Suprapubic skin (tissue), 4 donors: ENCODE results near the gene CENPX. TPM values are rescaled to one million over a fixed set of nuclear protein-coding genes. Genes with fewer than 3 reads are reported as not detected.
A peak's percentile ranks its signal among the peaks of the same experiment; 100 is the strongest.

Experiments used
- DNase-seq, 2 donors: peaks; one replicate each; pipeline ENCODE4 v3.0.0-alpha.2; 2019; ENCODE audit warnings: low spot score in 2 of 2
- H3K27ac ChIP-seq: fragments of 200-600 bp; sonication (generic); one replicate; pipeline ENCODE4 v1.5.1; 2019
- H3K27me3 ChIP-seq: fragments of 200-600 bp; sonication (generic); one replicate; pipeline ENCODE4 v1.5.1; 2019
- H3K36me3 ChIP-seq: fragments of 200-600 bp; sonication (generic); one replicate; pipeline ENCODE4 v1.5.1; 2019
- H3K4me1 ChIP-seq: fragments of 200-600 bp; sonication (generic); one replicate; pipeline ENCODE4 v1.5.1; 2019
- H3K4me3 ChIP-seq: fragments of 200-600 bp; sonication (generic); one replicate; pipeline ENCODE4 v1.5.1; 2019; ENCODE audit warnings: mild to moderate bottlenecking
- H3K9me3 ChIP-seq: fragments of 200-600 bp; sonication (generic); one replicate; pipeline ENCODE4 v1.5.1; 2019
- CTCF ChIP-seq, 2 donors: fragments of 200-600 bp in 1 of 2; fragments of 450-650 bp in 1 of 2; sonication (generic) in 1 of 2; IDR thresholded peaks; one replicate each; pipeline ENCODE4 v1.5.1; 2016 to 2019; ENCODE audit warnings: antibody characterized with exemption in 2 of 2, mild to moderate bottlenecking in 1 of 2, moderate library complexity in 1 of 2
- EP300 ChIP-seq: sonication (generic); formaldehyde crosslinking; IDR thresholded peaks from one replicate; pipeline ENCODE4 v1.6.1; 2017; ENCODE audit warnings: antibody characterized with exemption
- POLR2A ChIP-seq, 2 donors: fragments of 450-650 bp; IDR thresholded peaks; one replicate each; pipeline ENCODE4 v1.6.1; 2017; ENCODE audit warnings: antibody characterized with exemption in 2 of 2, mild to moderate bottlenecking in 2 of 2, moderate library complexity in 2 of 2
- POLR2AphosphoS5 ChIP-seq, 3 donors: sonication (generic); formaldehyde crosslinking; IDR thresholded peaks; one replicate each; pipeline ENCODE4 v1.6.1; 2017; ENCODE audit warnings: antibody characterized with exemption in 3 of 3
- WGBS: methylation state at CpG from one replicate; pipeline ENCODE4 v1.1.5; 2018; 5-methylcytosine and 5-hydroxymethylcytosine counted together
- total RNA-seq, 4 donors: library from RNA; depleted of rRNA; stranded (reverse); fragments of >200 nt; gene quantifications; one replicate each; pipeline ENCODE4 v1.1.0, GENCODE V29; 2016

The CENPX gene
- total RNA-seq, 4 donors from 2014 or later, result 75.8 to 81.6 (median 76.8) TPM

DNA sequence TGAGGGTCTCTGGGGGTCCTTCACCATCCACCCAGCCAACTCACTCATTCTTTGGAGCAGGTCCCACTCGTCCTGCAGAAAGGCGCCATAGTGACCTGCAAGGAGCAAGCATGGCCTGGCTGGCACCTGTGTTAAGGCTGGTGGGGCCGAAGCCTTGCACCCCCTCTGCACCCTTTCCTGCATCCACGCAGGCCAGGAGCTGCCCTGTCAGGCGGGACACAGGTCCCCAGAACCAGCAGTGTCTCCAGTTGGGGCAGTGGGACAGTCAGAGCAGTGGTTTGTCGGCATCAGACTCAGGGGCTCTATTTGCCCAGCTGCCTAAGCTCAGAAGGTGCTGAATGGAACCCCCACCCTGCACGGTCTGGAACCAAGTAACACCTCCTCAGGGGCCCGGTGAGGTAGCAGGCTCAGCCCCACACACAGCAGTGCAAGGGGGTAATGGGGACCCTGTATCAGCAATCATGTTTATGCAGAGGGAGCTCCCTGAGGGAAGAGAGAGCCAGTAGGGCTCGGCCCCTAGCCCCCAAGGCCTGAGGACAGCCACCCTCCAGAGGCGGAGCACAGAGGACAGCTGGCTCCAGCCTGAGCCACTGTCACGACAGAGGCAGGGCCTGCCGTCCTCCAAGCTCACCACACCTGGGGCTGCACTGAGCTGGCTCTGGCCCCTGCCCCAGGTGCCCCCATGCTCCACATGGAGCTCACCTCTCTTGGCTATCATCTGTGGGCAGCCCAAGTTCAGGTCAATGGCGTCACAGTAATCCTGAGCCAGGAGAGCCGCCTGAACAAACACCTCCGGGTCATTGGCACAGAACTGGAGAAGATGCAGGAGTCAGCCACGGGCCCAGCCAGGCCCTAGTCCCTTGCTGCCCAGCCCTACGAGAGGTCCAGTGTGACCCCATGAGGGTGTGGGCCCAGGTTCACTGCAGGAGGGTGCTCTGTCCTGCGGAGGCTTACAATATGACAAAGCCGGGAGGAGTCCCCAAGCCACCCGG lies 41.0 kb upstream of the CENPX start:
- peak overlapping the region; percentile 96 for H3K4me3 ChIP-seq
- no peaks in the 10 kb centered on the region for H3K27me3 ChIP-seq
- H3K9me3 ChIP-seq, result no peaks in the 10 kb centered on the region
- peak overlapping the region; percentile 11 for H3K27ac ChIP-seq
- H3K4me1 ChIP-seq, result peaks cover 38% of the 10 kb centered on the region
- peaks cover 52% of the 10 kb centered on the region for H3K36me3 ChIP-seq
- no peak for TF ChIP-seq POLR2AphosphoS5 (IDR thresholded peaks at IDR 0.05)
- no peak for TF ChIP-seq EP300
- DNase-seq, result no peak
- 75% methylated on average over 11 of the region's 20 CpGs for WGBS

DNA sequence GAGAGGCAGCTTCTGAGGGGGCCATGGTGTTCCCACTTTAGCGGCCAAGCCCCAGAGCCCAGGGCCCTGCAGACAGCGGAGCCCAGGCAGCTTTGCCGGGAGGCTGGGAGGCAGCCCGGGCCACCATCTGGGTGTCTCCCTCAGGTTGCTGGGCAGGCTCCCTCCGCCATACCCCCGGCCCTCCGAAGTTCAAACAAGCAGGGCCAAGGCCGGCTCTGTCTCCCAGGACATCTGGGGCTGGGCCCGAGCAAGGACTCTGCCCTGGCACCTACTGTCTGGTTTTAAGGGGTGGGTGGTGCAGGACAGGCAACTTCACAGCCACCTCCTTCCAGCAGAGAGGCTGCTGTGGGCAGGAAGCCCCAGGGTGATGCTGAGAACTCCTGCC lies 40.3 kb upstream of the CENPX start:
- Histone ChIP-seq H3K4me3 (no peak overlapping the region), H3K4me1 (peaks cover 38% of the 10 kb centered on the region), H3K9me3 (no peaks in the 10 kb centered on the region), H3K27ac (no peak overlapping the region), H3K27me3 (no peaks in the 10 kb centered on the region), H3K36me3 (peaks cover 60% of the 10 kb centered on the region)
- WGBS, result 86% methylated on average over 5 of the region's 9 CpGs
- DNase-seq, result no peak
- TF ChIP-seq EP300 (no peak), POLR2AphosphoS5 (IDR thresholded peaks at IDR 0.05) (no peak), CTCF (IDR thresholded peaks at IDR 0.05) (no peak), POLR2A (IDR thresholded peaks at IDR 0.05) (no peak)

DNA sequence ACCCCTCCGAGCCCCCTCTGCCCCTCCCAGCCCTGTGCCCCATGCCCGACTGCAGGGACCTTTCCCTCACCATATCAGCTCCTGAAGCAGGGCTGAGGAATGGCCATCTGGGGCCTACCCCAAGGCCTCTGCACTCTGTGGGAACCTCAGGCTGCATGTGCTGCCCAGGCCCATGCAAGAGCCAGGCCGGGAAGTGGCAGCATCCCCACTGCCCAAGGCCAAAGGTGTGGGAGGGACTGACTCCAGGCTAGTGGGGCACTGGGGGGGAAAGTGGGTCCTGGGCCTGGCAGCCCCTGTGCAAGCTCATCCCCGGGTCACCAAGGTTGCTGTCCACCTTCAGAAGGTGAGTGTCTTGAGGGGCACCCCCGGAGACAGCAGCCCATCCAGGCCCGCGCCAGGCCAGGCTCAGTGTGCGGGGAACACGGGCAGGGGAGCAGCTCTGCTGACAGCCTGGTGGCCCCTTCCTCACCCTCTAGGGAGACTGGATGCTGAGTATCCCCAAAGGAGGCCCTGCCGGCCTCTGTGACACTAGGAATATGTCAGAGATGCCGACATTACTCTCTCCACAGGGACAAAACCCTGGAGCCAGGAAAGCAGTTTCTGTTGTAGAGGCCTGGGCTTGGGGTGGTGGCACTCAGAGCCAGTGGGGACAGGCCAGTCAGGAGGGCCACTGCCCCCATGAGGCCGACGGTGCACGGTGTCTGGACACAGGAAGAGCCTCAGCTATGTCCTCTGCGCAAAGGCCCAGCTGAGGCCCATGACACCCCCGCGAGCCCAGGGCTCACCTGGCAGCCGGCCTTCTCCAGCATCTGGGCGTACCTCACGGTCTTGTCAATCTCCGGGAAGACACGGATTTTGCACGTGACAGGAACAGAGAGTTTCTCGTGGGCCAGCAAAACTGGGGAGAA lies 39.7 kb upstream of the CENPX start:
- H3K9me3 ChIP-seq, result no peaks in the 10 kb centered on the region
- H3K4me3 ChIP-seq, result no peak overlapping the region
- peaks cover 38% of the 10 kb centered on the region for H3K4me1 ChIP-seq
- H3K27ac ChIP-seq, result no peak overlapping the region
- H3K36me3 ChIP-seq, result peaks cover 66% of the 10 kb centered on the region
- TF ChIP-seq POLR2A (IDR thresholded peaks at IDR 0.05) (no peak), EP300 (no peak), CTCF (IDR thresholded peaks at IDR 0.05) (no peak), POLR2AphosphoS5 (IDR thresholded peaks at IDR 0.05) (no peak)
- no peak for DNase-seq
- H3K27me3 ChIP-seq, result no peaks in the 10 kb centered on the region
- WGBS, result 88% methylated on average over 12 of the region's 24 CpGs

DNA sequence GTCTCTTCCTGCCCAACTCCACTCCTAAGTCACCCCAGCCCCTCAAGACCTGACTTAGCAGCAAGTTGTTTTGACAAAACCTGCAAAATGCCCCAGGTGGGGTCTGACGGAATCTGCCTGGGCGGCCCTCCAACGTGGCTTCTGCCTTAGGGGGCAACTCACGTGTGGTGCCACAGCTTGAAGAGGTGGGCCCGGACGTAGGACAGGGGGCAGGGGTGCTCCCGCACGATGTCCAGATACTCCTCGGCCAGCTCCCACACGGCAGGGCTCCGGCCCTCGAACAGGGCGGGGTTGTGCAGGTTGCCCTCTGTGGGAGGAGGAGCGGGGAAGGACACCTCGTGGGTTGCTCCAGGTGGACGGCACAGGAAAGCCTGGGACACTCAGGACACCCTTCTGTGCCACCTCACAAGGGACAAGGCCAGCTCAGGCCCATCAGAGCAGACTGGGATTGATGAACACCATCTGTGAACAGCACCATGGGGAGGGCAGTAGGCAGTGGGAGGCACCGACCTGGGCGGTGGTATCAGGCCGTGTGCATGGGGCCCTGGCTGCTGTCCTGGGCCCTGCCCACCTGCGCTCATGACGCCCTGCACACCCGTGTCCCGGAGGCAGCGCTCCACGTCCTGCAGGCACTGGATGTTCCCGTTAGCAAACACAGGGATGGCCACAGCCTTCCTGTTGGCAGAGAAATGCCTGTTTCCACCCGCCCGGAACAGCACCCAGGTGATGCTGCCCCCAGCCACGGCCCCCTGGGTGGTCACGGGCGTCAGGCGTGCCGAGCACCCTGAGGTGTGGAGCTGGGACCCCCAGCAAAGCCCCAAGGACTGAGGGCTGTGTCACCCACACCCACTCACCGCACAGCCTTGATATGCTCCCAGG lies 38.6 kb upstream of the CENPX start:
- Histone ChIP-seq H3K27ac (no peak overlapping the region), H3K4me1 (peaks cover 34% of the 10 kb centered on the region), H3K27me3 (no peaks in the 10 kb centered on the region), H3K9me3 (no peaks in the 10 kb centered on the region), H3K4me3 (no peak overlapping the region), H3K36me3 (peaks cover 76% of the 10 kb centered on the region)
- 91% methylated on average over 13 of the region's 34 CpGs for WGBS
- TF ChIP-seq POLR2A (IDR thresholded peaks at IDR 0.05) (no peak), POLR2AphosphoS5 (IDR thresholded peaks at IDR 0.05) (no peak), CTCF (IDR thresholded peaks at IDR 0.05) (no peak), EP300 (no peak)
- no peak for DNase-seq

DNA sequence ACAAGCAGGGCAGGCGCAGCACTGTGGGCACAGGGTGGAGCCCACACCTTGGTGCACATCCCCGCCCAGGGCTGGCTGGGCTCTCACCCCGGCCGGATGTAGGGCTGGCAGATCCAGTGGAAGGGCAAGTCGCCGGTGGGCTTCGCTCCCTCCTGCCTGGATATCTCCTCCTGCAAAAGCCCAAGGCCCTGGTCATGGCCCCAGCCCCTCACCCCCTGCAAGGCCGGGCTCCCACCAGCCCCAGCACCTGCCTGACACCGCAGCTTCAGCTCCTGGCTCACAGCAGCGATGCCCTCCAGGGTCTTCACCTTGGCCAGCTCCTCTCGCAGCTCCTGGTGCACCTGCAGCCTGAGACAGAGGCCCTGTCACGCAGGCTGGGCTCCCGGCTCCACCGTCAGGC lies 37.9 kb upstream of the CENPX start:
- Histone ChIP-seq H3K4me3 (no peak overlapping the region), H3K9me3 (no peaks in the 10 kb centered on the region), H3K27me3 (no peaks in the 10 kb centered on the region), H3K27ac (no peak overlapping the region), H3K4me1 (peaks cover 29% of the 10 kb centered on the region), H3K36me3 (peaks cover 83% of the 10 kb centered on the region)
- DNase-seq, result no peak
- TF ChIP-seq POLR2AphosphoS5 (IDR thresholded peaks at IDR 0.05) (no peak), POLR2A (IDR thresholded peaks at IDR 0.05) (no peak), CTCF (IDR thresholded peaks at IDR 0.05) (no peak), EP300 (no peak)
- 78% methylated on average over 6 of the region's 14 CpGs for WGBS
